GM12865 (cell line): Measurements from ENCODE around the gene MCC.

Experiments used
- DNase-seq: peaks from one replicate; pipeline ENCODE4 v3.0.0; 2010; ENCODE audit warnings: low read depth
- H3K4me3 ChIP-seq: 2 replicates; pipeline ENCODE4 v1.5.1; 2011; ENCODE audit warnings: mild to moderate bottlenecking, low read depth, low read length, control low read depth
- TF ChIP-seq, protein P1 (sequence below): IDR thresholded peaks from 2 replicates; pipeline ENCODE4 v1.5.1; 2011; ENCODE audit warnings: low read length, control low read depth, low read depth, inconsistent platforms; ENCODE audit not compliant: insufficient read depth; ENCODE audit errors: missing control alignments

The MCC gene

GRCh38 chr5:113382731-113383130 is 105.5 kb downstream of the MCC start:
- H3K4me3 ChIP-seq, result no peak overlapping the region
- TF ChIP-seq, protein P1, sequence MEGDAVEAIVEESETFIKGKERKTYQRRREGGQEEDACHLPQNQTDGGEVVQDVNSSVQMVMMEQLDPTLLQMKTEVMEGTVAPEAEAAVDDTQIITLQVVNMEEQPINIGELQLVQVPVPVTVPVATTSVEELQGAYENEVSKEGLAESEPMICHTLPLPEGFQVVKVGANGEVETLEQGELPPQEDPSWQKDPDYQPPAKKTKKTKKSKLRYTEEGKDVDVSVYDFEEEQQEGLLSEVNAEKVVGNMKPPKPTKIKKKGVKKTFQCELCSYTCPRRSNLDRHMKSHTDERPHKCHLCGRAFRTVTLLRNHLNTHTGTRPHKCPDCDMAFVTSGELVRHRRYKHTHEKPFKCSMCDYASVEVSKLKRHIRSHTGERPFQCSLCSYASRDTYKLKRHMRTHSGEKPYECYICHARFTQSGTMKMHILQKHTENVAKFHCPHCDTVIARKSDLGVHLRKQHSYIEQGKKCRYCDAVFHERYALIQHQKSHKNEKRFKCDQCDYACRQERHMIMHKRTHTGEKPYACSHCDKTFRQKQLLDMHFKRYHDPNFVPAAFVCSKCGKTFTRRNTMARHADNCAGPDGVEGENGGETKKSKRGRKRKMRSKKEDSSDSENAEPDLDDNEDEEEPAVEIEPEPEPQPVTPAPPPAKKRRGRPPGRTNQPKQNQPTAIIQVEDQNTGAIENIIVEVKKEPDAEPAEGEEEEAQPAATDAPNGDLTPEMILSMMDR, result no peak
- DNase-seq, result no peak

DNA sequence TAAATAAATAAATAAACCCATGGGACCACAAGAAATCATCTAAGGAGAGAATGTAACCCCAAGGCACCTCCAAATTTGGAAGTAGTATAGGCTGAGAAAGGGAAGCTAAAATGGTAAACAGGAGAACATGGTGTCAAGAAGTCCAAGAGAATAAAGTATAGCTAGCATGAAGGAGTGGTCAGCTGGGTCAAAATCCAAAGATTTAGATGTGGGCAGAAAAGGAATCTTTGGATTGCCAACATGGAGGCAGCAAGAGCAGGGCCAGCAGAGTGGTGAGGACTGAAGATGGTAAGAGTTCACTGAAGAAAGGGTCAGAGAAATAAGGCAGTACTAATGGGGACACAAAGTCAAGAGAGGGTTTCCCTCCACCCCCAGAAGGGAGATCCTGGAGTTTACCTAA is 106.5 kb downstream of the MCC start:
- no peak for DNase-seq
- TF ChIP-seq, protein P1, result no peak
- no peak overlapping the region for H3K4me3 ChIP-seq

DNA sequence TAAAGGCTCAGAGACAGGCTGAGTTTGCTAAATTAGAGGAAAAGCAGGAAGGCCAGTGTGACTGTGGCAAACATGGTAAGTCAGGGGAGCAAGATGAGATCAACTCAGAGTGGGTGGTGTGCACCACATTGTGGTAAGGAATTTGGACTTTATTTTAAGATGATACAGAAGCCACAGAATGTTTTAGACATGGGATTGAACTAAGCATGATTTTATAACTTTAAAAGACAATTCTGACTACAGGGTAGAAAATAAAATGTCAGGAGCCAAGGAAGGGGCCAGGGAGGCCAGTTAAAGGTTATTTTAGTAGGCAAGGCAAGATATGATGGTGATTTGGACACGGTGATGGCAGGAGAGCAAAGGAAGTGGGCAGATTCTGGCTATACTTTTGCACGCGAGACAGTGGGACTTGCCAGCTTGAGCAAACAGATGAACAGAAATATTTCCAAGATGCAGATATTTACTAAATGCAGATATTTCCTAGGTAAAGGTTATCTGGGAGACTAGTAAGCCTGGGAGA is 107.4 kb downstream of the MCC start:
- H3K4me3 ChIP-seq, result no peak overlapping the region
- no peak for DNase-seq
- TF ChIP-seq, protein P1, result no peak

DNA sequence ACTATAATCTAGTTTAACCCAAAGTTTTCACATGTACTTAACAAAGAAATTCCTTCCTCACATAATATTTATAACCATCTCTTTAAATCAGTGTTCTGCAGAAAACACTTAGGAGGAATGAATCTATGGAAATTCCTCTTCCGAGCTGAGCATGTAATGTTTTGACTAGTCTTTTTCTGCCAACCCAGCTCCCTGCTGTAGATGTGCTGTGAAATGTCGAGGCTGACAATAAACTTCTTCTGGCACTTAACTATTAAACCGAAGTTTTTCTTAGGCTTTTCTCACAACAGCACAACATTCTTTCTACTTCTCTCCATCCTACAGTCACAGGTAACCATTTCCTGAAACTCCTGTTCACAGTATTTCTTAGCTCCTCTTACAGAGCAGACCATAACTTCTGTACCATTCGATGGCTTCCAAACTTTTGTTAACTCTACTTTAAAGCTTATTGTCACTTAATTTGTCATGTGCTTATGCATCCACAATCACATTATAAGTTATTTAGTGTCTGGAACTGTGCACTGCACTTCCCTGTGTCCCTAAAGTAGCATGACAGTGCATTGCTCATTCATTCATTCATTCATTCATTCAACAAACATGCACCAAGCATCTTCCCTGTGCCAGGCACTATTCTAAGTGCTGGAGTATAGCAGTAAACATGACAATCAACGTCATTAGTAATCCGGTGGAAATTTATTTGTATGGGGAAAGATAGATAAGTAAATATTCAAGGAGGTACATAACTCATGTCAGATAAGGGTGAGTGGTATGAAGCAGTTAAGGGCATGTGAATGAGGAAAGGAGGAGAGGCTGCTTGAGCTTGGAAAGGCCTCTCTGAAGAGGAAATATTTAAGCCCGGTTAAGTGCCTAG is 108.1 kb downstream of the MCC start:
- no peak for DNase-seq
- TF ChIP-seq, protein P1, result no peak
- no peak overlapping the region for H3K4me3 ChIP-seq

DNA sequence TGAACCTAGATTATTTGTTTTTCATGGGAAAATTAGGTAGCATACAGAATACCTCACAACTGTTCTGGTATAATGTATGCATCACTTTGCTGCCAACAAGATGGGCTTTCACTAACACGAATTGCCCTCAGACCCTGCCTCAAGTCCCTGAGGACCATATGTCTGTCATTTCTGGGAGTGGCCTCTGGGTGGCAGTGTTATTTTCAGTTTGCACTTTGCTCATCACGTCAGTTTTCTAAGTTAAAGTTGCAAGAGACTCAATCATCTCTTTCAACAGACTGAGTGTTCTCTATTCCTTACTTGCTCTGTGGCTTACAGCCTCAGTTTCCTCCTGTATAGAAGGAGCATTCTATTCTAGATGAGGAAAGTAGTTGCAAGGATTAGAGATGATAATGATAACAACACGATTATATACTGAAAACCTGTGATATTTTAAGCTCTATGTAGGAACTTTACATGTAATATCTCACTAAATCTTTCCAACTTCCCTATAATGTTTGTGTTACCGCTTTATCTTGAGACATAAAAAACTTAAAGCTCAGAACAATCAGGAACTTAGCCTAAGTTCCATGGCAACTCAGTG is 109.2 kb downstream of the MCC start:
- no peak overlapping the region for H3K4me3 ChIP-seq
- TF ChIP-seq, protein P1, result peak; percentile 75
- DNase-seq, result peak; percentile 65

DNA sequence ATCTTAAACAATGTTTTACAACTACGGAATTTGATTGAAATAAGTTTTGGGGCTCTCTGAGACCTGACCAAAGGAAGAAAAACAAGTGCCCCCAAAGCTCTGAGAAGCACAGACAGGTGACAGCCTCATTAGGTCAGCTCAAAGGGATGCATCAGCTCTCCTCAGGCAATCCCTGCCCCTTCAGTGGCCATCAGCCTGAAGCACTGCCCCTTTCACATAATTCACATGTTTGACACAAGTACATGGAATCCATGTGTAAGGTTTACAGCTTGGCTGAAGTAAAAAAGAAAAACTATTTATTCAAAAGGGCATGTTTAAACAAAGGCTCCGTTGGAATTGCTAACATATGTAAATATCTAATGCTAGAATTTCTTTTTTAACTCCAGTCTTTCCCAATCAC is 109.7 kb downstream of the MCC start:
- TF ChIP-seq, protein P1, result no peak
- no peak for DNase-seq
- no peak overlapping the region for H3K4me3 ChIP-seq
